GM18499 (cell line): ENCODE measurements around the gene LRBA.
"Not testable (repeated sequence)": the region's sequence is repeated elsewhere in the genome, so short reads cannot be mapped to it uniquely, and the experiment has no call there.

Experiments
- ATAC-seq: cut with Tn5 transposase; IDR thresholded peaks from one replicate; pipeline ENCODE4 v1.9.1; 2021; ENCODE audit warnings: moderate number of reproducible peaks; ENCODE audit not compliant: insufficient read depth, unreplicated experiment

The LRBA gene

GRCh38 chr4:150949342-150949741 is 65.7 kb downstream of the LRBA start:
- ATAC-seq, result no peak

GRCh38 chr4:150948710-150949109 is 66.4 kb downstream of the LRBA start:
- ATAC-seq, result no peak

- ATAC-seq, result no peak
These were observed 67.0 kb downstream of the LRBA start for GRCh38 chr4:150948074-150948473.

- ATAC-seq, result no peak
These were observed 70.4 kb downstream of the LRBA start for GRCh38 chr4:150944660-150945059.

DNA sequence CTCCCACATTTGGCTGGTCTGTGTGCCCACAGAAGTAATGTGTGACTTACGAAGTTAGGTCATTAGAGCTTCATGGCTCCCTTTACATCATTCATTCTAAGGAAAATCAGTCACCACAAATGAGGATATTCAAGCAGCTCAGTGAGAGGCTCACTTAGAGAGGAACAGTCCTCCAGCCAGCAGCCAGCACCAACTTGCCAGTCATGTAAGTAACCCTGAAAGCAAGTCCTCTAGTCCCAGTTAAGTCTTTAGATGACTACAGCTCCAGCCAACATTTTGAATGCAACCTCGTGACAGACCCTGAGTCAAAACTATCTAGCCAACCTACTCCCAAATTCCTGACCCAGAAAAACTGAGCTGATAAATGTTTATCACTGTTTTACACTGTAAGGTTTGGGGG is 71.3 kb downstream of the LRBA start:
- no peak for ATAC-seq

DNA sequence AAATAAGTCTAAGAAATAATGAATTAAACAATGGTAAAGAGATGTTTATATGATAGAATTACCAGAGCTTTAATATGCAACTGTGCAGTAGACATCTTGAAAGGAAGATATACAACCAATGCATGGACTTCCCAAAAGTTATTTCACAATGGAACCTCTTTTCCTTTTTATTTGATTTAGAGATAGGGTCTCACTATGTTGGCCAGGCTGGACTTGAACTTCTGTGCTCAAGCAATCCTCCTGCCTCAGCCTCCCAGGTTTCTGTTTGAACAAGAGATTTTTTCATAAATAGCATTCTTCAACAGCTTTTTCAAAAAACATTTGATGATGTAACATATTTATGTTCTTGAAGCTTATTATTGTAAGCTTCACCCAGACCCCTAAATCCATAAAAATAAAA is 72.0 kb downstream of the LRBA start:
- no peak for ATAC-seq

DNA sequence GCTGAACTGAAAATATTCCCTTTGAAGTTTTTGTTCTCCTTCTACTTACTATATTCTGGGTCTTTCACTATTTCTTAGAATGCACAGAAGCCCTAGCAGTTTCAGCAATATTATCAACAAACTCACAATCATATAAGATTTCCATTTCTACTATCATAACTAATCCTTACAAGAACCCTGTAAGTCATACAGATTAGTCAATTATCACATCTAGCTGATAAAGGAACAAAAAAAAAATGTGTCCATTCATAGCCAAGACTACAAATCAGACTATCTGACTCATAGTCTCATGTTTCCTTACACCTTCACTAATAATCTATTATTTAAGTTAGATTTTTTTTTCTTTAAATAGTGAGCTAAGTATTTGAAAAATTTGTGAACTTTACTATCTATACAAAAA is 72.5 kb downstream of the LRBA start:
- ATAC-seq, result no peak

- no peak for ATAC-seq
These were observed 75.0 kb downstream of the LRBA start for GRCh38 chr4:150940123-150940522.

DNA sequence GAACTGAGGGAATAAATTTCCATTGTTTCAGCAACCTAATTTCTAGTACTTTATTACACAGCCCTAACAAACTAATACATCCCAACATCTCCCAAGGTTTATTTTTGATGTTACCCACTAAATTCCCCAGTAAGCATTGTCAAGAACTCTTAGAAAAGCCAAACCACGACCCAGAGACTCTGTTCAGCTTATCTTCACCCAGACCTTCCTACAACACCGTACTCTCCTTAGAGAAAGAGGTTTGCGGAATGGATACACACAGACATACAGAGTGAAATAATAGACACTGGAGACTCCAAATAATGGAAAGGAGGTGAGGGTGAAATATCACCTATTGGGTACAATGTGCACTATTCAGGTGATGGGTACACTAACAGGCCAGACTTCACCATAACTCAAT is 75.6 kb downstream of the LRBA start:
- ATAC-seq, result no peak

DNA sequence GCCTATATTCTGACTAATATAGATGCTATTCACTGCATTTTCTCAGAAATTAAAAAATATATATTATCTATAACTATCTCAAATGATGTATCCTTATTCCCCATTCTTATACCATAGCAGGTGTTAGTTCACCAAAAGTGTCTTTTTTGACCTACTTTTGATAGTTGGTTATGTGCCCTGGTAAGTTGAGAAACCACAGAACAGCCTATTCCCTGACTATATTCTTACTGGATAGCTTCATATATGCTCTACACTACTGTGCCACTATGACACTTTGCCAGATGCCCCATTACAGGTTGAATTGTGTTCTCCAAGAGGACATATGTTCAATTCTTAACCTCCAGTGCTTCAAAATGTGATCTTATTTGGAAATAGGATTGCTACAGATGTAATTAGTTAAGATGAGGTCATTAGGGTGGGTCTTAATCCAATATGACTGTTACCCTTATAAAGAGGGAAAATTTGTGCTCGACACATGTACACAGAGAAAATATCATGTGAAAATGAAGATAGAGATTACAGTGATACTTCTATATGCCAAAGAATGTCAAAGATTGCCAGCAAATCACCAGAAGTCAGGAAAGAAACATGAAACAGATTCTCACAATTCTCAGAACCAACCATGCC is 76.1 kb downstream of the LRBA start:
- ATAC-seq, result no peak

DNA sequence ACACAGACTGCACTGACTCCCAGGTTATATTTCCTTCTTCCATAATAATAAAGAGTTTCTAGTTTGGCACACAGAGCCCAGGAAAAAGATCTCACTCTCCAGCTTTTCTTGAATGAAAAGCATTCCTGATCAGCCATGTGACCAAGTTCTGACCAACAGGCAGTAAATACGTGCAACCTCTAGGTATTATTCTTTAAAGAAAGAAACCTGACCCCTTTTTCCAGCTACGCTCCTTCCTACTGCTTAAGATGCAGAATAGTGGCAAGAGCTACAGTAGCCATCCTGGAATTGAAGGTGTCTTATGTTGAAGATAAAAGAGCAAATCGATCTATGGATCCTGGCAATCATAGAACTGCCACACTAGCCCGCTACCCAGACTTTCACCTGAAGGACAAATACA is 76.7 kb downstream of the LRBA start:
- ATAC-seq, result no peak

- ATAC-seq, result no peak
These were observed 81.1 kb downstream of the LRBA start for GRCh38 chr4:150934022-150934421.

DNA sequence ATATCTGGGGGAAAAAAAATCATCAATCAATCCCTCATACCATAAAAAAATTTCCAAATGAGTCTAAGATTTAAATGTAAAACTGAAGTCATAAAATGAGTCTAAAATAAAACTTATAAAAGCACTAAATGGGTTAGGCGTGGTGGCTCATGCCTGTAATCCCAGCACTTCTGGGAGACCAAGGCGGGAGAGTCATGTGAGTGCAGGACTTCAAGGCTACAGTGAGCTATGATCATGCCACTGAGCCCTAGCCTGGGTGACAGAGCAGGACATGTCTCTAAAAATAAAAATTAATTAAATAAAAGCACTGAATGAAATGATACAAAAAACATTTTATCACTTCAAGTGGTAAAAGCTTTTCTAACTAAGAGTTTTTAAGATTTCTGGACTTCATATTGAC is 83.3 kb downstream of the LRBA start:
- no peak for ATAC-seq

- ATAC-seq, result no peak
These were observed 84.1 kb downstream of the LRBA start for GRCh38 chr4:150931005-150931404.

DNA sequence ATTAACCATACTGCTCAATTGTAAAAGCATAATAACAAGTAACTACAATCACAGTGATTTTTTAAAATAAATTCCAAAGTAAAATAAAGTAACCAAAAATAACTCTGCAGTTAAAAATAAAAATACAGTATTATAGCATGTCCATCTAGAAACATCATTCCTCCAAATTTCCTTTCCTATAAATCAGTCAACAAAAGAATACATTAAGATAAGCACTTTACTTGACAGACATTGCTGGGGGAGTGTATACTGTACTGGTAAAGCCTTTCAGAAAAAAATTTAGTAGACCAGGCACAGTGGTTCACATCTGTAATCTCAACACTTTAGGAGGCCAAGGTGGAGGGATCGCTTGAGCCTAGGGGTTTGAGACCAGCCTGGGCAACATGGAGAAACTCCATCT is 91.1 kb downstream of the LRBA start:
- ATAC-seq, result no peak

GRCh38 chr4:150921486-150921885 is 93.6 kb downstream of the LRBA start:
- ATAC-seq, result not testable (repeated sequence)

- ATAC-seq, result not testable (repeated sequence)
These were observed 96.5 kb downstream of the LRBA start for GRCh38 chr4:150918562-150918961.

- no peak for ATAC-seq
These were observed 103.8 kb downstream of the LRBA start for GRCh38 chr4:150911326-150911725.

GRCh38 chr4:150909116-150909515 is 106.0 kb downstream of the LRBA start:
- ATAC-seq, result no peak

GRCh38 chr4:150906987-150907633 is 108.0 kb downstream of the LRBA start:
- no peak for ATAC-seq

- no peak for ATAC-seq
These were observed 110.4 kb downstream of the LRBA start for GRCh38 chr4:150904671-150905070.

DNA sequence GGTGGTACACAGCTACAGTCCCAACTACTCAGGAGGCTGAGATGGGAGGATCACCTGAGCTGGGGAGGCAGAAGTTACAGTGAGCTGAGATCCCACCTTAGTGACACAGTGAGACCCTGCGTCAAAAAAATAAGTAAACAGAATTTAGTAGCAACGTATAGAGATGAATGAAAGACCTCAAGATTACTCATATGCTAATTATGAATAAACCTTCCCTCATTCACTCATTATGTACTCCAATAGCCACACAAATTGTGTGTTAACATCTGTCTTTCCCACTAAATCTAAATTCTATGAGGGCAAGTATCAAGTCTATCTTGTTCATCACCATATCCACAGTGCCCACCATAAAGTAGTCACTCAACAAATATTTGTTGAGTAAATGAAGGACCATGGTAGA is 111.5 kb downstream of the LRBA start:
- no peak for ATAC-seq
